NCI-H526 (cell line): ENCODE data around the gene CUL1.

Source experiments
- DNase-seq, 2 experiments: peaks; one replicate each; lab custom pipeline; 2025; lab: John Stamatoyannopoulos, UW

Gene CUL1

DNA sequence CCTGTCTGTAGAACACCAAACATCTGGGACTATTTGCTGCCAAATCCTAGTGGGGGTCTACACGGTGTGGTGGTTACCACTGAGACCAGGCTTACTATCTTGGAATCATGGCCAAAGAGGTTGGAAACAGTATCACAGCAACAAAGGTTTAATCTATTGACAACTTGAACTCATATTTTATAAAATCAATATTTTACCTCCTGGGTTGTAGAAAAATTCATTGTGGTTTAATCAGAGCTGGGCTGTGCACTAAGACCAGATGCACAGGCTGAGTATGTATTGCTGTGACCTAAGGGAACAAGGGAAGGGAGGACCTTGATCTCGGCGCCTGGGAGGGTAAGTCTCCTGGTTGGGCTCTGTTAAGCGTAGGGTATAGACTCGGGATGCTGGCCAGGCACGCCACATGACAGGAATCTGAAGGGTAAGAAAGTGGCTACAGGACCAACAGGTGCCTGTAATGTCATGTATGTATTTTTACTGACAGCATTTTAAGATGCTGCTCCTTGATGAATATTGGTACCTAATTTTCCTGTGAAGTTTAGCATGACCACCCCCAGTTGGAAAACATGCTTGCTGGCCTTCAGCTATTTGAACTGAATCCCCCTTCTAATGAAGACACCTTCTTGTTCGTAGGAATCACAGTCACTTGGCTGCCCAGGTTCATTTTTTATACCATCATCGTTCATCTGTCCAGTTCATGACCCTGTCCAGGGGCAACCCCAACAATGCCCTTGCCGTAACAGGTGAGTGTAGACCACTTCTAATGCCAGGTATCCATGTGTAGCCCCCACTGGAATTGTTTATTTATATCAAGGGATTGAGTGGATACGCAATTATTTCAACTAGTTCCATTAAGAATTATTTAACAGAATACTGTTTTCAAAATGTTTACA is 105.9 kb downstream of the CUL1 start:
- no peak for DNase-seq

DNA sequence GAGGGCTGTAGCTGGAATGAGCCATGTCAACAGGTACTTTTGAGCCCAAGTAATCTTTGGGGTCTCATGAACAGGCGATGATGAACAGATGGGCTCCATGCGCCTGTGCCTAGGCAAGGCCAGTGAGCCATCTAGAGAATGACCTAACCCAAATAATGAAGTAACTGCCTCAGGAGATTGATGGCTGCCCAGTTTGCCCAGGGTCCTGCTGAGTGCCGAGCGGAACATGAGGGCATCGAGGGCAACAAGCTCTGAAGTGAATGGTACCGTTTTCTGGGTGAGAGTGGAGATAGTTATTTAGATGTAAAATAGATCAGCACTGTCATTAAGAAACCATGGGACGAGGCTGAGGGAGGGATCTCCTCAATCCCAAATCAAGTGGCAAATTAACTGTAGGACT is 107.5 kb downstream of the CUL1 start:
- no peak for DNase-seq

DNA sequence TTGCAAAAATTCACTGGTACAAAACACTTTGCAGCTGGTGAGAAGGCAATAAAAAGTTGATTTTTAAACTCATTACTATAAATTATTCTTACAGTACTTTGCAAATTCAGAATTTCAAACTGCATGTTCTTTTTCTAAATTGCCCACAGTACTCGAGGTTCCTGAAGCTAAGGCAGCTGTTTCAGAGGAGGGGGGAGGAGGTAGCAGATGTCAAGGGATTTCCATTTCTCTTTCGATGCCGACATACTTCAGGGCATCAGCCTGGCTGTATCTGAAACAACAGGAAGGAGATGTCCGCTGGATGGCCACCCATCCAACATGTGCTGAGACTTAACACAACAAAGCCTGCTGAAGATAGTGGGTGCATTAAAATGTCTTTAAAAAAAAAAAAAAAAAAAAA is 108.7 kb downstream of the CUL1 start:
- DNase-seq, result no peak

DNA sequence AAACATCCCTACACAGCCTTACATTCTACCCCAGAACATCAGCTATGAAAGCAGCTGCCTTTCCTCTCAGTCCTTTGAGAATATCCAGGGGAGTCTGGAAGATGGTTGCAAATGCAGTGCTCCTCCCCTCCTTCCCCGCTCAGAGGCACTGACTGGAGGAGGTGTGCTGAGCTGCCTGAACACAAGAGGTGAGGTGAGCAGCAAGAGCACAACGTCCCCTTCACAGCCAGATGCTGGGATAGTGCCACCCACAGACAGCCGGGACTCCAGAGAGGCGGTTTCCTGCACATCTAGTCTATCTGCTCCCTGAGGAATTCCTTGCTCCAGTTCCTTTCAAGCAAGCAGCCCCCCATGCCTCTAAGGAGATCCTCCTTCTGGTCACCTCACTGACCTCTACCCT is 111.2 kb downstream of the CUL1 start:
- no peak for DNase-seq

DNA sequence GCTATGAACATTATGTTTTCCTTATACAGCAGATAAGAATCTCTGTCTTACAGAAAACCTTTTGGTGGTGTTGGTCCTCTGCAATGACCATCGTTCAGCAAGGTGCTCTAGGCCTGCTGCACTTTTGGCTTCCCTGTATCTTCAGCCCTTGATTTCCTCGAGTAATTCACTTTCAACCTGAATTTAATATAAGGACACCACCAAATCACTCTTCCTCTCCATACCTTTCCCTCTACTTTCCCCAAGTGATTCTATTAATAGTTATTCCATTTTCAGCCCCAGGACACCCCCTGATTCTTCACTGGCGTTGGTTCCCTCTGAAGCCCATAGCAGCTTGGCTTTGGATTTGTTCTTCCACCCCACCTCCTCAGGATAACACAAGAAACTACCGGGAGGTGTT is 113.2 kb downstream of the CUL1 start:
- DNase-seq, result no peak

DNA sequence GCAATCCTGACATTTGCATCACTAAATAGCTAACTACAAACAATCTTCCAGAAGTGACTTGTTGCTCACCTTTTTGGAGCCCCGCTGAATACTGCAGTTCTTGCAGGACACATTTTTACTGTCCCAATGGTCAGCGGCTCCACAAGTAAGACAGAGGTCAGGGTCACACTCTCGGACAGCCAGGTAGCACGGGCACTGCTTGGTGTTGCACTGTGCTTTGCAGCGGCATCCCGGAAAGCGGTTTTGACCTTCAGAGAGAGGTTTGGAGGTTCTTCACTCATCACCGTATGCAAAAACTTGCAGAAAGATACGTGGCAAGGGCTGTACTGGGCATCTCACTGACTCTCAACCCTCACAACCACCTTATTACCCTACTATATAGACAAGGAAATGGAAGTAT is 115.2 kb downstream of the CUL1 start:
- DNase-seq, result no peak

DNA sequence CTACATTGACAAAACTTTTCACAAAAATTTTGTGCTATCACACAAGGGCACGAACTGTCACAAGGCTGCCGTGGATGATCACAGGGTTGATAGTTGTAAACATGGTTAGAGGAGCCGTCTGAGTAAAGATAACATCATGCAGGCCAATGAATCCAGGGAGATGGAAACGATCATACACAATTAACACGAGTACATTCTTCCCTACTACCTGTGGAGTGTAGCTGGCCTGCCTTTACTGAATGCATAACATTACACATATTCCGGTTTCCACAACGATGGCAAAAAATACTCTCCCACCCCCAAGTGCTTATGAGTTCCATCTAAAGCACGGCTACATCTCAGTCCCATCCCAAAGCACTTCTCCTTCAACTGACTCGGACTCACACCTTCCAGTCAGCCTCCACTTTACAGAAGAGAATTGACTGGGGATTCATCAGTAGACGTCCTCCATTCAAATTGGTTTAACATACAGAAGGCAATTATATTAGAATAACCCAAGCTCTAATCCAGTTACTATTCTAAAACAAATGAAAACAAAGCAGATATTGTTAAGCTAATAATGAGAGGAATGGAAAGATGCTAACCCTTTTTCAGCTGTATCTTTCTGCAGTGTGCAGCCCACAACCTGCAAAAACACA is 116.3 kb downstream of the CUL1 start:
- no peak for DNase-seq

DNA sequence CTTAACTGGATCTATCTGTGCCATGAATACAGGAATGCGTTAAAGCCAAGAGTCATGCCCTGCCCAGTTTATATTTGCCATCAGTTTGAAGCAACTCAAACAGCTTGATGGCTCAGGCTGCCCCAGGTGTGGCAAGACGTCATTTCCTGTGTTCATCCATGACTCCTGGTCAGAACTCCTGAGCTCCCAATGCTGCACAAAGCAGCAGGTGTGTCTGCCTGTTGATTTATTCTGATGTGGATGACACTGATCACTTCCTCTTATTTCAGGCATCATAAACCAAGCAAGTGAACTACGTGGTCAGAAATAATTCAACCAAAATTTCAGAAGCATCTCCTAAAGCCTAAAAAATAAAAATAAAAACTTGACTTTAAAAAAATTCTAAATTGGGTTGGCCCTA is 116.9 kb downstream of the CUL1 start:
- peak in 1 of 2 experiments; percentile 19 for DNase-seq

DNA sequence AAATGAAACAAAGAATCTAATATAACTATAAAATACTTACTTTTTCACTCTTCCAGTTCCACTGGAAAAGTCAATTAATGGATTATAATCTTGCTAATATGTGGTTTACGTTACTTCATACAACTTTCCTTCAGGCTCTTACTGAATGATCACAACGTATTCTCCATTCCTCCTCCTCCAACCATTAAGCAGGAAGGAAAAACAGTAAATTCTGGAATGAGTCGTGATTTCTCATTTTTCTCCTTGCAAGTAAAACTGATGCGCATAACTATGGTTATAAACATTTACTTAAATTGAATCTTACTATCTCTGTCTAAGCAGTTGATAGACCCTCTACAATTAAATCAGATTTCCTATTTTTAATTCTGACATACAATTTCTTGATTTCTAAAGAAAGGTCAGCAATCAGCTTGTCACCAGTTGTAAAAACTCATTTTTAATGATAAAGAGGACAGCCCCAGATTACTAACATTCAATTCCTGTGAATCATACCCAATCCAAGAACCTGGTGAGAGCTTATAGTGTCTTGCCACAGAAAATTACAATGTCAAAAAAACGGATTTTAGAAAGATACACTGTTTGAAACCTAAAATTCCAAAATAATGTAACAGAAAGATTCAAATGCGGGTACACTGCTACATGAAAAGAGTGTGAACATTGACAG is 121.1 kb downstream of the CUL1 start:
- no peak for DNase-seq

DNA sequence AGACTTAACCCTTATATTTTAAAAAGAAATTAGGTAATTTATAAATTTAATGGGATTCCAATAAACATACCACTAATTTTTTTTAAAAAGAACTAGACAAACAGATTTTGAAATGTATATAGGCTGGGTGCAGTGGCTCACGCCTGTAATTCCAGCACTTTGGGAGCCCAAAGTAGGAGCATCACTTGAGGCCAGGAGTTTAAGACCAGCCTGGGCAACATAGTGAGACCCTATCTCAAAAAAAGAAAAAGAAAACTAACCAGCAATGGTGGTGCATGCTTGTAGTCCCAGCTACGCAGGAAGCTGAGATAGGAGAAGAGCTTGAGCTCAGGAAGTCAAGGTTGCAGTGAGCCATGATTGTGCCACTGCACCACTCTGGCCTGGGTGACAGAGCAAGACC is 122.7 kb downstream of the CUL1 start:
- no peak for DNase-seq

DNA sequence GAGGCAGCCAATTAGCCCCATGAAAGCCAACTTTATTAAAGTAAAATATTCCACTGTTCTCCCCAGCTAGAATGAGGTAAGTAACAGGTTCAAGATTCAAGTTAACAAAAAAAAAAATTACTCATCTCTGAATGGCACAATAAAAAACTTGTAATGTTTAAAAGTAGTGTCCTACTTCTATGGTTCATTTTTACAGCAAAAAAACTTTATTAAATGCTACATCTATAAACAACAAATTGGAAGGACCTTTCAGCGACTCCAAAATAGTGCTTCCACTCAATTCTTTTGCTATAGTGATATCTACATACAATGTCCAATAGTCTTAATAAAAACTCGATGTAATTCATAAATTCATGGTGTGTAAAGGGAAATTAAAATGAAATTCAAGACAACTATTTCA is 126.2 kb downstream of the CUL1 start:
- DNase-seq, result no peak

DNA sequence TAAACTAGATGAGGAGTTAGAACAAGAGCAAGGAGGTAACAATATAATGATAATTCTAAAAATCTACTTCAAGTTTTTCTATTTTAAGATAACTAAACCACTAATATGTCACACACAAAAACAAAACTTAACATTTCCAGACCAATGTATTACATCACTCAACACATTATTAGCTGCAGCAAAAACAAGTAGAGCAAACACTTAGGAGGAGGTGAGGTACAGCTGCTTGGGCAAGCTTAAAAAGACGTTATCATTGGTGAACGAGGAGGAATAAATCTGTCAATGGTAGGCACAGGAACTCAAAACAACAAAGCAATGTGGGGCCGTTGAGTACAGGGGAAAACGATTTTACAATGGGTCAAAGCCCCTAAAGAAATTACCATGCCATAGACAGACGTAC is 126.6 kb downstream of the CUL1 start:
- no peak for DNase-seq

DNA sequence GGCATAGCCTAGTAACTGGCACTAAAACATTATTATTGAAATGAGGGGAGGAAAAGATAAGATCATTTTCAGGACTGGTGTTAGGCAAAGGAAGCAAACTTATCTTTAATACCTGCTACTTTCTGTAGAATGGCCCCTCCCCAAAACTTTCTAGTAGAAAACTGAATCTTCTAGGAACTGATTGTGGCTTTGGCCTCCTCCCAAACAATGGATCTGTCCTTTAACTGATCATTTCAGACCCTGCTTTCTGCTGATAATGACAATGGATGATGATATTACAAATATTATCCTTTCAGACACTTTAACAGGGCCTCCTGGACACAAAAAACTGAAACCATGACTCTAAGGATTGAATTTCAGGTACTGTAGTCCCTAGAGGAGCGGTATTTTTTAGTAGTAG is 130.3 kb downstream of the CUL1 start:
- DNase-seq, result no peak

DNA sequence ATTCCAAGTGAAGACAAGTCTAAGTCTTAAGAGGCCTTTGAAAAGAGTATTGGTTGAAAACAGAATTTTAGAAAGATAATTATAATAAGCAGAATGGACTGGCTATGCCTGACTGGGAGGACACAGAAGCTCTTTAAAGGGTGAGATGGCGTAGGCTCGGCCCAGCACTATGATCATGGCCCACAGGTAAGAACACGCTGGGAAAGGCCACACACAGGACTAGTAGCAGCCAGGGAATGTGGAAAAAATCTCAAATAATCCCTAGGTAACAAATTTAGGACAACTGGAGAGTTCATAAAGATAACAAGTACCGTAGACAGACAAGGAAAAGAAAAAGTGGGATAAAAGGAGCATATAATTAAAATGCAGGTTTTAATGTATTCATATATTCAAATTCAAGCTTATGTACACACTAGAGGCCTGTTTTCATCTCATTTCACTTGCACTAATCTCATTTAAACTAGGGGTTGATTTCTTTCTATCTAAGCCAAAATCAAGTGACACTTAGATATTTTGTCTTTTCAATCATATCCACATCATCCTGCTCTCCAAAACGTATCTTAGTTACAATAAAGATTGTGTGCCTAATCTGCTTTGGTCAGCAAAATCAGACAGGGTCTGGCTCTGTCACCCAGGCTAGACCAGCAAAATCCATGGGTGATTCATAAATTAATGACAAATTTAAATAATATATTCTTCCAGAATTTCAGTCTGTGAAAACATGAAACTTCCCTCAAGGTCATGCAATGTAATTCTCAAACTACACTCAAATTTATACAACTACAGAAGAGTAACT is 132.4 kb downstream of the CUL1 start:
- DNase-seq, result peak in 1 of 2 experiments; percentile 16

DNA sequence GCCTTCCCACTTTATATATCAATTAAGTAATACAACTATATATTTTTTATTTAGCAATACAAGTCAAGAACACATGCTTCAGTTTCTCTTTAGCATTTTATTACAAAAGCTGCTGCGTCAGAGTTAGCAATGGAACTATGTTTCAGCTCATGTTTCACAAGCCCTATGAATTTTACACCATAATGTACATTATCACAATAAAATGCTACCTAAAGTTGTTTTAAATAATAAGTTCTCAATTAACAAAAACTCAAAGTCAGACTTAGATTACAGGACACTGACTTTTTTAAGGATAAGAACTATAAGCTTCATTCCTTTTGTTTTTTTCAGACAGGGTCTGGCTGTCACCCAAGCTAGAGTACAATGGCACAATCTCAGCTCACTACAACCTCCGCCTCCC is 133.1 kb downstream of the CUL1 start:
- DNase-seq, result no peak

DNA sequence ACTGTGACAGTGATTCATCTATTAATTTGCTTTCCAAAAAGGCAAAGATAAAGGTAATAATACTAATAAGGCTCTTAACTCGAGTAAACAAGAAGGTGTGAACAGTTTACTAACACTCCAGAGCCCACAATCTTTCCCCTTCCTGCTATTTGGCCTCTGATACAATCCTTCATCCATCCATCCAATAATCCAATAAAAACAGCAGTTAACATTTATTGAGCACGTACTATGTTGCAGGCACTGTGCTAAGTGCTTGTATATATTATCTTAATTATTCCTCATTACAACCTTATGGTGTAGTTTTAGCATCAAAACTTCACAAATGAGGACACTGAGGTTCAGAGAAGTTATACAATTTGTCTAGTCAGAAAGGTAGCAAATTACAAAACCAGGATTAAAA is 135.9 kb downstream of the CUL1 start:
- DNase-seq, result no peak

DNA sequence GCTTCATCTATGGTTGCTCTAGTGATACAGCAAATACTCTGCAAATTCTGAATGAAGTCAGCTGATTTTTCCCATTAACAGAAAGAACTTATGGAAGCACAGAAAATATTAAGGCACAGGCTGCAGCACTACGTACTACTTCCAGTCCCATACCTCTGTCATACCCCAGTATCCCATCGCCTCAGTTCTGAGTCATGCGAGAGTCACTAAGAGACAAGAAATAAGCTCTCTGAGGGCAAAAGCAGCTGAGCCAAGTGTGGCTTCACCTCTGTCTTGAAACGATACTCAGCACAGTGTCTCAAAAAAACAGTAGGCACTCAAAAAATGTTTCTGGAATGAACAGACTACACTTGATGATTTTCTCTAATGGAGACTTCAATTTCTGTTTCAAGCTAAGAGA is 137.2 kb downstream of the CUL1 start:
- no peak for DNase-seq

DNA sequence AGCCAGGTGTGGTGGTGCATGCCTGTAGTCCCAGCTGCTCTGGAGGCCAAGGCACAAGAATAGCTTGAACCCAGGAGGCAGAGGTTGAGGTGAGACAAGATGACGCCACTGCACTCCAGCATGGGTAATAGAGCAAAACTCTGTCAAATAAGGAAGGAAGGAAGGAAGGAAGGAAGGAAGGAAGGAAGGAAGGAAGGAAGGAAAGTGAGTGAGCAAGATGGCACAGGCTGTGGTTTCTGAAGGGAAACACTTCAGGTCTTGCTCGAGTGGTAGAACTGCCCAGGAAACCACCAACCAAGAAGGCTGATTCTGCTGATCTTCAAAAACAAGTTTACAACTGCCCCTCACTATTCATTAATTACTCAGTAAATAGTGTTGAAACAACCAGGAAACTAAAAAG is 140.2 kb downstream of the CUL1 start:
- no peak for DNase-seq

DNA sequence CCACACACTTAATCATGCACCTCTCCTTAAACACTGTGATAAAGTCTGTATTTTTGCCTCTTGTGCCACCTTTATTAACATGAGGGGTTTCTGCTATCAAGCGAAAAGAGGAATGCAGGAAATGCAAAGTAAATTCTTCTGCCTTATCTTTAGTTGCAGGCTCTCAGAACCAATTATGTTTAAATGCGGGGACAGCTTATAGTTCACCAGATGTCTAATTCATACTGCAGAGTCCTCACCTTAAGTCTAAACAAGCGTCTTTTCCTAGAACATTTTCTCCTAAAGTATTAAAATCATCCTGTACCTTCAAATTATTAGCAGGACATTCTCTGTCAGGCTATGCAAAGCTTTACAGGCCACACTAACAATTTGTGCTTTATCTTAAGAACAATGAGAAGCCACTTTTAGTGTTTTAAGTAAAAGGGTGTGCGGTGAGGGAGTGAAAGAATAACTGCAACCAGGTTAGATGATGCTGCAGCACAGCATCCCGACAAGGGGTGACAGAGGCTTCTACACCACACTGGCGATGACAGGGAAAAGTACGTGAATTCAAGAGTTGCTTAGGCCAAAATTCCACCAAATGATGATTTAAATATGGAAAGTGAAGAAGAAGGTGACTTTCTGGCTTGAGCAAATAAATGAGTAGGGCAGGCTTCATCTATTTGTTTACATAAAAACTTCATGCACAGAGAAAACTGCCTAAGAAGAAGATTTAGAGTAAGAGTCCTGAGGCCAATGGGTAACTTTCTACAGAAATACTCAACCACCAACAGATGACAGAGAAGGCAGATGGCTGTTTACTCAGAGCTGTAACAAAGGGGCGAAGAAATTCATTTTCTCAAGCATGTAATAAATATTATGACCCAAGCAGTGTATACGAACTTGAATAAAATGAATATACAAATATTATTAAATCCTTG is 149.4 kb downstream of the CUL1 start:
- peak in 1 of 2 experiments; percentile 24 for DNase-seq

DNA sequence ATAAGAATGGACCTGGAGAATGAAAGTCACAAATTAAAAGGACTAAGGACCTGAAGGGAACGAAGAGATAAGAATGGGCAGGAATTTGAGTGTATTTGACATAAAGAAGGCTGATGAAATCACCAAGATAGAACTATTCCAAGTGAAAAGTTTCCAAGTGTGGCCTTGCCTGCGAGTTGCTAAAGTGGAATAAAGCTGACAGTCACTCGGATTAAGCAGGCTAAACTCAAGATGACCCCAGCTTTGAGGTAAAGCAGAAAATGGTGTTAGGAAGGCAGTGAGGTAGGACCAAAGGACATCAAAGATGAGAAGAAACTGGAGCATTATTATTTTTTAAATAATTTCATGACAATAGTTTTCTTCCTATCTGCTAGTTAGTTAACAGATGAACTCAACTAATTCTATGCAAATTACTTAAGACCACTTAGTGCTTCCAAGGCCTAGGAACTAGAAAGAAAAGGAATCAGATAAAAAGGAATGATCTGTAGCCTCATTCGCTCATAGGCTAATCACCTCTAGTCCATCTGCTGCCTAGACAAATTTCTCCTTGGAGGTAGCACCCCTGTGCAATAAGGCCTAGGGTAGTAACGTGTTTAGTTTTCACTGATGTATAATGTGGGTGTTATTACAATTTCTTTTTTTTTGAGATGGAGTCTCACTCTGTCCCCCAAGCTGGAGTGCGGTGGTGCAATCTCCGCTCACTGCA is 150.8 kb downstream of the CUL1 start:
- peak in 1 of 2 experiments; percentile 5 for DNase-seq

DNA sequence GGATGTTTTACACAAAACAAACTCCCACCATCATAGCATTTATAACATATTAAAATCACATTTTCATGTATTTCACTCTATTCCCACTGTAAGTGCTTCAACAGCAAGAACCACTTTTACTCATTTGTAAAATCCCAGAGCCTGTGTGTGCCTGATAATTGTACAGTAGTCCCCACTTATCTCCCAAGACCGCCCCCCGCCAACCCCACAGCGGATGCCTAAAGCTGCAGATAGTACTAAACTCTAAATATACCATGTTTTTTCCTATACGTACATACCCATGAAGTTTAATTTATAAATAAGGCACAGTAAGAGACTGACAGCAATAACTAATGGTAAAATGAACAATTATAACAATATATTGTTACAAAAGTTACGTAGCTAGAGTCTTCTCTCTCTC is 151.9 kb downstream of the CUL1 start:
- no peak for DNase-seq
